Colonic mucosa (tissue), 4 donors: ENCODE results near the gene LYPD4. TPM values are rescaled to one million over a fixed set of nuclear protein-coding genes. Genes with fewer than 3 reads are reported as not detected.
A peak's percentile ranks its signal among the peaks of the same experiment; 100 is the strongest.

ENCODE experiments used
- DNase-seq: peaks from one replicate; pipeline ENCODE4 v3.0.0-alpha.2; 2020
- H3K27ac ChIP-seq: fragments of 200-600 bp; one replicate; pipeline ENCODE4 v1.8.0; 2021
- H3K27me3 ChIP-seq: fragments of 200-600 bp; one replicate; pipeline ENCODE4 v1.8.0; 2021
- H3K36me3 ChIP-seq: fragments of 200-600 bp; one replicate; pipeline ENCODE4 v1.8.0; 2021
- H3K4me1 ChIP-seq: fragments of 200-600 bp; one replicate; pipeline ENCODE4 v1.8.0; 2021; ENCODE audit warnings: mild to moderate bottlenecking
- H3K4me3 ChIP-seq: fragments of 200-600 bp; one replicate; pipeline ENCODE4 v1.8.0; 2021
- H3K9ac ChIP-seq, 2 donors: one replicate each; pipeline ENCODE4 v1.7.0; 2013; ENCODE audit warnings: control low read depth in 2 of 2, low read depth in 2 of 2, low read length in 2 of 2
- H3K9me3 ChIP-seq: fragments of 200-600 bp; one replicate; pipeline ENCODE4 v1.8.0; 2021
- CTCF ChIP-seq: fragments of 200-600 bp; IDR thresholded peaks from one replicate; pipeline ENCODE4 v1.8.0; 2022; ENCODE audit warnings: antibody characterized with exemption, mild to moderate bottlenecking
- intact Hi-C: fragments of 100-400 bp; cut with DNase I; formaldehyde crosslinking; loops from one replicate; pipeline ENCODE4 v1.14.1; 2022
- total RNA-seq, 2 donors: library from RNA; stranded (reverse); fragmentation: NEBNext Ultra II Directional in 1 of 2; extraction: Animal tissue kit (Norgen Biotek cat#: 25700) in 1 of 2; gene quantifications; one replicate each; pipeline ENCODE4 v1.2.1, GENCODE V29; 2021
- donor health status: healthy.
- donor health status: DM: no; HTN: no; CAD: no.
- donor health status: DM: no; HTN: no; CAD: no.

Gene LYPD4
- total RNA-seq, 2 donors from 2014 or later: not detected

GRCh38 chr19:41870401-41870873 lies 26.0 kb upstream of the LYPD4 start:
- DNase-seq: no peak
- H3K27me3 ChIP-seq: no peaks in the 10 kb centered on the region
- H3K9me3 ChIP-seq: no peaks in the 10 kb centered on the region
- H3K27ac ChIP-seq: peak overlapping the region; percentile 26
- peaks cover 25% of the 10 kb centered on the region for H3K36me3 ChIP-seq
- H3K4me1 ChIP-seq: peaks cover 5% of the 10 kb centered on the region
- intact Hi-C loops: loop anchor here (5.0 kb wide), 1 partner anchor 82 kb away; no protein-coding TSS in a partner anchor
- no peak for TF ChIP-seq CTCF
- H3K4me3 ChIP-seq: no peak overlapping the region
- peak overlapping the region in 1 of 2 donors; percentile 28 for H3K9ac ChIP-seq

- Histone ChIP-seq H3K4me3 (no peak overlapping the region), H3K27me3 (no peaks in the 10 kb centered on the region), H3K9me3 (no peaks in the 10 kb centered on the region), H3K4me1 (peaks cover 5% of the 10 kb centered on the region), H3K27ac (no peak overlapping the region), H3K36me3 (peaks cover 30% of the 10 kb centered on the region), H3K9ac (no peak overlapping the region)
- DNase-seq: no peak
- no peak for TF ChIP-seq CTCF
- intact Hi-C loops: no loop called here
Observed at GRCh38 chr19:41869374-41869955, 25.0 kb upstream of the LYPD4 start.

- H3K4me1 ChIP-seq: peaks cover 5% of the 10 kb centered on the region
- no peak for TF ChIP-seq CTCF
- no peaks in the 10 kb centered on the region for H3K27me3 ChIP-seq
- intact Hi-C loops: no loop called here
- H3K9me3 ChIP-seq: no peaks in the 10 kb centered on the region
- no peak overlapping the region for H3K4me3 ChIP-seq
- H3K27ac ChIP-seq: no peak overlapping the region
- no peak overlapping the region for H3K9ac ChIP-seq
- DNase-seq: no peak
- peaks cover 35% of the 10 kb centered on the region for H3K36me3 ChIP-seq
Observed at GRCh38 chr19:41868989-41869300, 24.5 kb upstream of the LYPD4 start.

GRCh38 chr19:41868120-41868988 lies 23.9 kb upstream of the LYPD4 start:
- Histone ChIP-seq H3K4me1 (peaks cover 7% of the 10 kb centered on the region), H3K27ac (no peak overlapping the region), H3K9me3 (no peaks in the 10 kb centered on the region), H3K4me3 (no peak overlapping the region), H3K27me3 (no peaks in the 10 kb centered on the region), H3K9ac (peak overlapping the region; percentile 32 to 50), H3K36me3 (peaks cover 40% of the 10 kb centered on the region)
- intact Hi-C loops: no loop called here
- DNase-seq: no peak
- TF ChIP-seq CTCF: no peak

- no peak for TF ChIP-seq CTCF
- Histone ChIP-seq H3K27ac (no peak overlapping the region), H3K4me3 (no peak overlapping the region), H3K9ac (no peak overlapping the region), H3K36me3 (peaks cover 41% of the 10 kb centered on the region), H3K27me3 (no peaks in the 10 kb centered on the region), H3K9me3 (no peaks in the 10 kb centered on the region), H3K4me1 (peaks cover 12% of the 10 kb centered on the region)
- no peak for DNase-seq
- intact Hi-C loops: no loop called here
Observed at GRCh38 chr19:41866284-41866683, 21.8 kb upstream of the LYPD4 start.
